ENCODE measurements around the gene GM2A. TPM values are rescaled to one million over a fixed set of nuclear protein-coding genes. Genes with fewer than 3 reads are reported as not detected.

GM2A gene
- total and polyA plus RNA-seq, 3 experiments from 2014 or later, result 4.7 to 14.9 (median 12.7) TPM

DNA sequence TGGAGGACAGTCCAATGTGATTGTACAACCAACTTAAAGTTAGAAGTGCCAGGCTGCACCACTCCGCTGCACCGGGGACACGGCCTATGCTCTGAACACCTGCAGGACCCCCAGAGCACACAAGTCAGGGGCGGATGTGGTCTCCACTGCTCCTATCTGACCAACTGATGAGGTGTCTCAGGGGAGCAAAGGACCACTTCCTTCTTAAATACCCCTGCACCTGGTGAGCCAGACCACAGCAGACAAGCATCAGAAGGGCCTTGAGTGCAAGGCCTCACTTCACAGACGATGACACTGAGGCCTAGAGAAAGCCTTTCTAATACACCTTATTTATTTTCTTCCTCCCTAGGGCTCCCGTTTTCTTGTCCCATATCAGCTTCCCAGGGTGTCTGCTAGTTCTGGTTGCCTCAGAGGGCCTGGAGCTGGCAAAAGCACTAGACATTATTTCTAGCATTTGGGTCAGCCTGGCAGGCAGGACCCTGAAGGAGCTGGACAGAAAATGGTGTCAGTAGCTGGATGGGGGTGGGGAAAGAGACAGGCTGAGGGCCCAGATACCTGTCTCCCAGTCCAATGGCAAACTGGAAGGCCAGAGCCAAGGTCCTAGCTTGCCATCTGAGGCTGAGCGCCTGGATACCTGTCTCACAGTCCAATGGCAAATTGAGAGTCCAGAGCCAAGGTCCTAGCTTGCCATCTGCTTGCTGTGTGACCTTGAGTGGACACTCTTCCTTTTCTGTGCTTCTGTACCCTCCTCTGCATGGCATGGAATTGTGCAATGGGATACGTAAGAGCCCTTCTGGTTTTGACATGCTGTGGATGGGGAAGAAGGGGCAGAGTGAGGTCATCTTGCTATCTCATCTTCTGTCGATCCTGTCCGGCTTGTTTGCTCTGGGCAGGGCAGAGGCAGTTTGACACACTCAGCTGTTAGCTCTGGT is 38.1 kb upstream of the GM2A start:
- Mint-ChIP-seq H3K36me3 (peaks cover 0 to 55% (median 8%) of the 10 kb centered on the region in 3 donors), H3K4me1 (peaks cover 81 to 95% (median 90%) of the 10 kb centered on the region in 3 donors), H3K27ac (peak overlapping the region; percentile 91 to 99 (median 98)), H3K9me3 (no peaks in the 10 kb centered on the region), H3K4me3 (peak overlapping the region; percentile 83 to 95 (median 93)), H3K27me3 (peaks cover 0 to 2% of the 10 kb centered on the region in 2 donors)
- H3K27me3 ChIP-seq (ENCODE audit: insufficient read depth, low read length, poor library complexity, severe bottlenecking), result no peaks in the 10 kb centered on the region
- H3K4me3 ChIP-seq (ENCODE audit: low read length), result peak overlapping the region; percentile 85
- CTCF ChIA-PET, result interaction anchor here (1.2 to 4.7 kb wide), 8 partner anchors 9 to 99 kb away, joined by 4 to 69 read pairs (median 9); partner anchors contain the start of genes ANXA6, CCDC69 and GM2A
- H3K4me1 ChIP-seq (ENCODE audit: insufficient read depth, low read length), result peaks cover 95% of the 10 kb centered on the region
- H3K36me3 ChIP-seq (ENCODE audit: insufficient read depth, low read length), result peaks cover 9% of the 10 kb centered on the region
- DNase-seq, result peak; percentile 20 to 76 (median 57)
- no peaks in the 10 kb centered on the region for H3K9me3 ChIP-seq (ENCODE audit: low read length)
- POLR2A ChIA-PET, result interaction anchor here (0.5 to 5.1 kb wide), 11 partner anchors 8 to 76 kb away, joined by 3 to 74 read pairs (median 4); partner anchors contain the start of genes ANXA6, CCDC69 and GM2A
- peak overlapping the region; percentile 91 for H3K27ac ChIP-seq (ENCODE audit: low read depth, low read length)

DNA sequence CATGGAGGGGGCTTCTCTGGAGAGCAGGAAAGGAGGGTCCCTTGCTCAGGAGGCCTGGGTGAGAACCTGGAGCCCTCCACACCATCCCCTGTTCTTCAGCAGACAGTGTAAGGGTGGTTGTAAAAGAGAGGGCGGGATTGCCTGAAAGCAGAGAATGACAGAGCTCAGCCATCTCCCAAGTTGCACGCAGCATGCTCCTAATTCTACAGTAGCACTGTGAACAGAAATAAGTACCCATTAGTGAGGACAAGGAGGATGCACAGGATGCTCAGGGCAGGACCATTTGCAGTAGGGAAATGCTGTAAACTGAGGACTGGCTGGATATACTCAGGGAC is 37.5 kb upstream of the GM2A start:
- no peak for DNase-seq
- Histone ChIP-seq H3K36me3 (ENCODE audit: insufficient read depth, low read length) (peaks cover 9% of the 10 kb centered on the region), H3K4me1 (ENCODE audit: insufficient read depth, low read length) (peaks cover 97% of the 10 kb centered on the region), H3K27me3 (ENCODE audit: insufficient read depth, low read length, poor library complexity, severe bottlenecking) (no peaks in the 10 kb centered on the region), H3K4me3 (ENCODE audit: low read length) (peak overlapping the region; percentile 85), H3K27ac (ENCODE audit: low read depth, low read length) (peak overlapping the region; percentile 59), H3K9me3 (ENCODE audit: low read length) (no peaks in the 10 kb centered on the region)
- H3K27me3 Mint-ChIP-seq, result peaks cover 0 to 2% of the 10 kb centered on the region in 2 donors
- H3K27ac Mint-ChIP-seq, result peak overlapping the region; percentile 91 to 99 (median 98)
- ChIA-PET CTCF (interaction anchor here (0.6 to 4.2 kb wide), 5 partner anchors 8 to 51 kb away, joined by 3 to 69 read pairs (median 4); partner anchors contain the start of gene CCDC69), POLR2A (interaction anchor here (0.6 to 5.1 kb wide), 6 partner anchors 8 to 432 kb away, joined by 3 to 74 read pairs (median 8); partner anchors contain the start of gene CCDC69)
- no peaks in the 10 kb centered on the region for H3K9me3 Mint-ChIP-seq
- peak overlapping the region; percentile 61 to 95 (median 92) for H3K4me3 Mint-ChIP-seq
- H3K36me3 Mint-ChIP-seq, result peaks cover 0 to 61% (median 8%) of the 10 kb centered on the region in 3 donors
- peaks cover 85 to 96% (median 93%) of the 10 kb centered on the region in 3 donors for H3K4me1 Mint-ChIP-seq

DNA sequence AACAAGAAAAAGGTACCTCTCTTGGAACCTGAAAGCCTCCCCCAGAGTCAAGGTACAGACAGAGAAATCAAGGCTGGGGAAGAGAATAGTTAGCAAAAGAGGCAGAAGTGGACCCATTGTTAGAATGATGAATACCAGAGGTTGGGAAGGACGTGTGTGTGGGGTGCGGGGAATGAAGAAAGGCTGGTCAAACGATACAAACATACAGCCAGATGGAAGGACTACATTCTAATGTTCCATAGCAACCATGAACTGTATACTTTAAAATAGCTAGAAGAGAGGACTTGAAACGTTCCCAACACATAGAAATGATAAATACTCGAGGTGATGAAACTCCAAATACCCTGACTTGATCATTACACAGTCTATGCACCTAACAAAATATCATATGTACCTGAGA is 36.2 kb upstream of the GM2A start:
- Mint-ChIP-seq H3K9me3 (no peaks in the 10 kb centered on the region), H3K4me1 (peaks cover 90 to 96% (median 93%) of the 10 kb centered on the region in 3 donors), H3K27me3 (peaks cover 0 to 2% of the 10 kb centered on the region in 2 donors), H3K36me3 (peaks cover 0 to 68% (median 10%) of the 10 kb centered on the region in 3 donors), H3K4me3 (peak overlapping the region in 6 of 7 donors; percentile 13 to 66 (median 58)), H3K27ac (peak overlapping the region; percentile 83 to 99 (median 98))
- ChIA-PET POLR2A (no interaction called here), CTCF (interaction anchor here (1.6 kb wide), 1 partner anchor 21 kb away, joined by 4 read pairs; no protein-coding TSS in a partner anchor)
- no peaks in the 10 kb centered on the region for H3K9me3 ChIP-seq (ENCODE audit: low read length)
- H3K36me3 ChIP-seq (ENCODE audit: insufficient read depth, low read length), result peaks cover 9% of the 10 kb centered on the region
- H3K4me1 ChIP-seq (ENCODE audit: insufficient read depth, low read length), result peaks cover 97% of the 10 kb centered on the region
- DNase-seq, result no peak
- H3K4me3 ChIP-seq (ENCODE audit: low read length), result no peak overlapping the region
- H3K27me3 ChIP-seq (ENCODE audit: insufficient read depth, low read length, poor library complexity, severe bottlenecking), result no peaks in the 10 kb centered on the region
- H3K27ac ChIP-seq (ENCODE audit: low read depth, low read length), result no peak overlapping the region

DNA sequence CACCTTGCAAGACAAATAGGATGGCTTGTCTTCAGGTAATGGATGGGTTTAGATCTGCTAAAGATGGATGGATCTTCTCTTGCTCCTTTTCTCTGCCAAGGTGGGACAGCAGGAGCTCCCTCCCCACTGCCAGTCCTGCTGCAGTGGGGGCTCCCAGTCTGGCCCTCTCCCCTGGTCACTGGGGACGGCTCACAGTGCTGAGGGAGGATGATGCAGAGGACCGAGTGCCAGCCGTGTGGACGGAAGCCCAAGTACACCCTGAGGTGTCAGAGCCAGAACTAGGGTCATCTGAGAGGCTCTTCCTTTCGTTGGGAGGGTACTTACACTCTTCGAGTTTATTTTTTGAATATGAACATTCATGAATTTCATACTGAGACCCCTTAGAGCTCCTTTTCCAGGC is 34.8 kb upstream of the GM2A start:
- H3K4me1 Mint-ChIP-seq, result peaks cover 92 to 95% (median 92%) of the 10 kb centered on the region in 3 donors
- Histone ChIP-seq H3K27ac (ENCODE audit: low read depth, low read length) (no peak overlapping the region), H3K9me3 (ENCODE audit: low read length) (no peaks in the 10 kb centered on the region), H3K4me1 (ENCODE audit: insufficient read depth, low read length) (peaks cover 98% of the 10 kb centered on the region), H3K36me3 (ENCODE audit: insufficient read depth, low read length) (peaks cover 9% of the 10 kb centered on the region), H3K27me3 (ENCODE audit: insufficient read depth, low read length, poor library complexity, severe bottlenecking) (no peaks in the 10 kb centered on the region), H3K4me3 (ENCODE audit: low read length) (no peak overlapping the region)
- H3K27ac Mint-ChIP-seq, result peak overlapping the region; percentile 83 to 99 (median 97)
- no peaks in the 10 kb centered on the region for H3K27me3 Mint-ChIP-seq
- POLR2A ChIA-PET, result interaction anchor here (1.2 kb wide), 1 partner anchor 26 kb away, joined by 5 read pairs; no protein-coding TSS in a partner anchor
- CTCF ChIA-PET, result interaction anchor here (1.0 to 2.1 kb wide), 2 partner anchors 20 to 92 kb away, joined by 3 to 7 read pairs; no protein-coding TSS in a partner anchor
- H3K36me3 Mint-ChIP-seq, result peaks cover 0 to 72% (median 10%) of the 10 kb centered on the region in 3 donors
- no peak for DNase-seq
- H3K4me3 Mint-ChIP-seq, result peak overlapping the region in 6 of 7 donors; percentile 22 to 73 (median 56)
- H3K9me3 Mint-ChIP-seq, result no peaks in the 10 kb centered on the region

DNA sequence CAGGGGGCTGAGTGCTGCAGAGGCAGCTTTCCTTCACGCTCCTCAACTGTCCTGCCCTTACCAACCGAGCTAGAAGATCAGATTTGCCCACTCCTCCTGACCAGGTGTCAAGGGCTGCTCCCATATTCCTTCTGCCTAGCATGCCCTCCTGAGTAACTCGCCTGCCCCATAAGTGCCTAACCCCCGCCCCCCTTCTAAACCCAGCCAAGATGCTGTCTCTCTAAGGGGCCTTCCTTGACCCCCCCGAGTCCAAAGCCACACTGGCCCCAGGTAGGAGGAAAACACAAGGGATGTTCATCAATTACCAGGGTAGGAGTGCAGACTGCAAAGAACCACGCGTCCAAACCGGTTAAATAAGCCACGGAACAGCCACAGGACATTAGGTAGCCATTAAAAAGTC is 33.8 kb upstream of the GM2A start:
- Mint-ChIP-seq H3K4me3 (peak overlapping the region; percentile 22 to 73 (median 54)), H3K9me3 (no peaks in the 10 kb centered on the region), H3K36me3 (peaks cover 0 to 75% (median 10%) of the 10 kb centered on the region in 3 donors), H3K27ac (peak overlapping the region; percentile 83 to 99 (median 97)), H3K4me1 (peaks cover 85 to 89% (median 88%) of the 10 kb centered on the region in 3 donors), H3K27me3 (no peaks in the 10 kb centered on the region)
- Histone ChIP-seq H3K36me3 (ENCODE audit: insufficient read depth, low read length) (peaks cover 9% of the 10 kb centered on the region), H3K9me3 (ENCODE audit: low read length) (no peaks in the 10 kb centered on the region), H3K4me1 (ENCODE audit: insufficient read depth, low read length) (peaks cover 89% of the 10 kb centered on the region), H3K27ac (ENCODE audit: low read depth, low read length) (no peak overlapping the region), H3K27me3 (ENCODE audit: insufficient read depth, low read length, poor library complexity, severe bottlenecking) (no peaks in the 10 kb centered on the region), H3K4me3 (ENCODE audit: low read length) (no peak overlapping the region)
- DNase-seq, result no peak
- ChIA-PET CTCF (interaction anchor here (2.1 kb wide), 1 partner anchor 19 kb away, joined by 7 read pairs; no protein-coding TSS in a partner anchor), POLR2A (no interaction called here)

DNA sequence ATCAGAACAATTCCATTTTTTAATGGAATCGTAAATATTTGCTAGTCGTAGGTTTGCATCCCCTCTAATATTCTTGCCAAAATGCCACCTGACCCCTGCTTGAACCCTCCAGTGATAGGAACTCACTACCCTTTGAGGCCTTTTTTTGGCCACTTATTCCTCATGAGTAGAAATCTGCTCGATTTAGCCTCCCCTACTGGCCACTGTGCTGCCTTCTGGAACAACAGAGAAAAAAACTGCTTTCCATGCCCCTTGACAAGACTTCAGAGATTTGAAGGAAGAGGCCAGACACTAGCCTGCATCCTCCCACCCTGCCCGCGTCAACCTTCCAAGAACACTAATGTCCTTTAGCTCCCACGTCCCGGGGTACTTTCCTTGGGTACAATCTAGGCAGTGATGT is 33.2 kb upstream of the GM2A start:
- H3K9me3 ChIP-seq (ENCODE audit: low read length), result no peaks in the 10 kb centered on the region
- Mint-ChIP-seq H3K4me3 (peak overlapping the region; percentile 42 to 93 (median 87)), H3K9me3 (no peaks in the 10 kb centered on the region), H3K4me1 (peaks cover 84 to 89% (median 88%) of the 10 kb centered on the region in 3 donors), H3K27me3 (no peaks in the 10 kb centered on the region), H3K36me3 (peaks cover 0 to 71% (median 10%) of the 10 kb centered on the region in 3 donors), H3K27ac (peak overlapping the region; percentile 91 to 99 (median 97))
- no peak overlapping the region for H3K27ac ChIP-seq (ENCODE audit: low read depth, low read length)
- peaks cover 89% of the 10 kb centered on the region for H3K4me1 ChIP-seq (ENCODE audit: insufficient read depth, low read length)
- ChIA-PET CTCF (interaction anchor here (2.1 kb wide), 1 partner anchor 19 kb away, joined by 7 read pairs; no protein-coding TSS in a partner anchor), POLR2A (interaction anchor here (1.1 kb wide), 1 partner anchor 33 kb away, joined by 3 read pairs; no protein-coding TSS in a partner anchor)
- H3K27me3 ChIP-seq (ENCODE audit: insufficient read depth, low read length, poor library complexity, severe bottlenecking), result no peaks in the 10 kb centered on the region
- H3K4me3 ChIP-seq (ENCODE audit: low read length), result no peak overlapping the region
- no peak for DNase-seq
- peaks cover 8% of the 10 kb centered on the region for H3K36me3 ChIP-seq (ENCODE audit: insufficient read depth, low read length)

DNA sequence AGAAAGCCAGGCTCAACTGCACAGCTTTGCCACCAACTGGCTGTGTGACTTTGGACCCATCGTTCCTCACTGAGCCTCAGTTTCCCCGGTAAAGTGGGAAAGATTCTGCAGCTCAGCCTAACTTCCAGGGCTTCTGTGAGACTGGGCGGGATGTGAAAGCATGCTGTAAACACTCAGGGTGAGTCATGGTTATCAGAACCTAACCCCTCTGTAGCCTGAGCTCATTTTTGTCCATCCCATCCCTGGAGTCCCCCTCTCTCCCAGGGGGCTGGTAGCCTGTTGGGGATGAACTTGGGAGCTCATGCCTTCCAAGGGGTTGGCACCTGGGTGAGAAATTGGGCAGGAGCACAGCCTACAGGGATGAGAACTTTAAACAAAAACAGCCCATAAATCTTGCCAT is 31.4 kb upstream of the GM2A start:
- POLR2A ChIA-PET, result interaction anchor here (0.6 to 4.6 kb wide), 4 partner anchors 8 to 31 kb away, joined by 4 to 74 read pairs (median 6); no protein-coding TSS in a partner anchor
- Histone ChIP-seq H3K4me1 (ENCODE audit: insufficient read depth, low read length) (peaks cover 83% of the 10 kb centered on the region), H3K4me3 (ENCODE audit: low read length) (peak overlapping the region; percentile 92), H3K27ac (ENCODE audit: low read depth, low read length) (peak overlapping the region; percentile 86), H3K36me3 (ENCODE audit: insufficient read depth, low read length) (no peaks in the 10 kb centered on the region), H3K9me3 (ENCODE audit: low read length) (no peaks in the 10 kb centered on the region), H3K27me3 (ENCODE audit: insufficient read depth, low read length, poor library complexity, severe bottlenecking) (no peaks in the 10 kb centered on the region)
- Mint-ChIP-seq H3K4me3 (peak overlapping the region; percentile 80 to 98 (median 89)), H3K4me1 (peaks cover 74 to 82% (median 80%) of the 10 kb centered on the region in 3 donors), H3K9me3 (no peaks in the 10 kb centered on the region), H3K27me3 (no peaks in the 10 kb centered on the region), H3K36me3 (peaks cover 0 to 61% (median 10%) of the 10 kb centered on the region in 3 donors), H3K27ac (peak overlapping the region; percentile 91 to 99 (median 96))
- DNase-seq, result no peak
- CTCF ChIA-PET, result interaction anchor here (1.0 to 6.2 kb wide), 6 partner anchors 8 to 107 kb away, joined by 3 to 69 read pairs (median 12); no protein-coding TSS in a partner anchor
